A549 (cell line): ENCODE results near the gene ZNF354C. TPM values are rescaled to one million over a fixed set of nuclear protein-coding genes. Genes with fewer than 3 reads are reported as not detected.

Experiments used
- ATAC-seq, 2 experiments: fragments of 200-7000 bp in 1 of 2; fragments of >200 bp in 1 of 2; cut with Nextera tagmentation in 1 of 2; cut with Tn5 transposase in 1 of 2; 3 replicates each; pipeline versions ENCODE4 v1.8.0 to v1.9.1; 2018 to 2020; ENCODE audit warnings: mild to moderate bottlenecking in 1 of 2, moderate library complexity in 1 of 2
- CTCF ChIA-PET: fragments of 300-600 bp; sonication (Branson Sonifier 250); formaldehyde crosslinking; extraction: SDS; loops from one replicate; lab custom pipeline; 2021; ENCODE audit warnings: antibody characterized with exemption, inconsistent platforms; lab: Yijun Ruan, JAX
- POLR2A ChIA-PET: fragments of 350-600 bp; formaldehyde crosslinking; extraction: SDS; loops from one replicate; lab custom pipeline; 2021; ENCODE audit warnings: antibody characterized with exemption, inconsistent platforms; lab: Yijun Ruan, JAX
- DNase-seq, 2 experiments: peaks; one replicate each; pipeline versions ENCODE4 v3.0.0 to v3.0.0-alpha.2; 2011 to 2016; ENCODE audit warnings: low read depth in 1 of 2, low spot score in 1 of 2
- FAIRE-seq: peaks from 2 replicates; lab custom pipeline; 2011; peaks lifted over from hg19 to GRCh38; lab: Jason Lieb, UNC
- H3K27ac ChIP-seq, 2 experiments: fragments of >200 bp; sonication (Bioruptor Twin); formaldehyde crosslinking; 3 replicates each; pipeline ENCODE4 v1.5.1; 2016 to 2017
- H3K4me1 ChIP-seq: fragments of >200 bp; sonication (Bioruptor Twin); formaldehyde crosslinking; 3 replicates; pipeline ENCODE4 v1.6.1; 2016
- H3K4me2 ChIP-seq: fragments of >200 bp; sonication (Bioruptor Twin); formaldehyde crosslinking; 3 replicates; pipeline ENCODE4 v1.6.1; 2016
- H3K4me3 ChIP-seq: fragments of >200 bp; sonication (Bioruptor Twin); formaldehyde crosslinking; 3 replicates; pipeline ENCODE4 v1.5.1; 2016
- H3K9me3 ChIP-seq: fragments of >200 bp; sonication (Bioruptor Twin); formaldehyde crosslinking; 3 replicates; pipeline ENCODE4 v1.6.1; 2016
- ATOH8 ChIP-seq: fragments of 250-450 bp; sonication (Bioruptor Pico); IDR thresholded peaks from 2 replicates; pipeline ENCODE4 v1.5.0; 2020; ENCODE audit warnings: low read depth, mild to moderate bottlenecking, moderate library complexity
- BCL3 ChIP-seq: fragments of >200 bp; sonication (Bioruptor Twin); formaldehyde crosslinking; IDR thresholded peaks from 3 replicates; pipeline ENCODE4 v1.6.1; 2016
- CBX8 ChIP-seq: fragments of 200-600 bp; sonication (generic); IDR thresholded peaks from 2 replicates; pipeline ENCODE4 v1.6.1; 2016
- CHD4 ChIP-seq: fragments of 200-600 bp; sonication (generic); IDR thresholded peaks from 2 replicates; pipeline ENCODE4 v1.6.1; 2016; ENCODE audit warnings: antibody characterized with exemption, mild to moderate bottlenecking, borderline replicate concordance
- EHF ChIP-seq: fragments of 250-450 bp; sonication (Bioruptor Pico); IDR thresholded peaks from 2 replicates; pipeline ENCODE4 v1.5.0; 2020; ENCODE audit warnings: mild to moderate bottlenecking
- ELK1 ChIP-seq: fragments of 150-350 bp; IDR thresholded peaks from 2 replicates; pipeline ENCODE4 v1.6.1; 2014; ENCODE audit warnings: low read depth, mild to moderate bottlenecking, low read length
- FOSL2 ChIP-seq, 2 experiments: fragments of 450-650 bp in 1 of 2; fragments of >200 bp in 1 of 2; sonication (Bioruptor Twin) in 1 of 2; formaldehyde crosslinking; IDR thresholded peaks; 2 replicates each; pipeline versions ENCODE4 v1.5.0 to v1.6.1; 2016 to 2020; ENCODE audit warnings: mild to moderate bottlenecking in 1 of 2, moderate library complexity in 1 of 2
- GATA3 ChIP-seq: IDR thresholded peaks from 2 replicates; pipeline ENCODE4 v1.6.1; 2012; ENCODE audit warnings: borderline replicate concordance
- HDAC2 ChIP-seq: fragments of 200-600 bp; sonication (generic); IDR thresholded peaks from 2 replicates; pipeline ENCODE4 v1.6.1; 2016
- HES2 ChIP-seq: fragments of >200 bp; sonication (Bioruptor Twin); formaldehyde crosslinking; IDR thresholded peaks from 2 replicates; pipeline ENCODE4 v1.6.1; 2016
- HEYL ChIP-seq: fragments of 250-450 bp; sonication (Bioruptor Pico); IDR thresholded peaks from 2 replicates; pipeline ENCODE4 v1.8.0; 2021; ENCODE audit warnings: mild to moderate bottlenecking, moderate library complexity
- HOXB13 ChIP-seq: fragments of 250-450 bp; sonication (Bioruptor Pico); IDR thresholded peaks from 2 replicates; pipeline ENCODE4 v1.5.0; 2020; ENCODE audit warnings: low read depth, mild to moderate bottlenecking, moderate library complexity
- JUN ChIP-seq, 2 experiments: fragments of >200 bp; sonication (Bioruptor Twin); formaldehyde crosslinking; IDR thresholded peaks; 2 replicates in 1 of 2; 3 replicates in 1 of 2; pipeline ENCODE4 v1.6.1; 2016 to 2017
- JUNB ChIP-seq: fragments of >200 bp; sonication (Bioruptor Twin); formaldehyde crosslinking; IDR thresholded peaks from 2 replicates; pipeline ENCODE4 v1.6.1; 2016
- KDM1A ChIP-seq: fragments of 200-600 bp; sonication (generic); IDR thresholded peaks from 2 replicates; pipeline ENCODE4 v1.6.1; 2016; ENCODE audit warnings: low read depth, mild to moderate bottlenecking
- MAZ ChIP-seq: fragments of 150-350 bp; IDR thresholded peaks from 2 replicates; pipeline ENCODE4 v1.6.1; 2014; ENCODE audit warnings: antibody characterized with exemption, low read depth, low read length, borderline replicate concordance
- MYC ChIP-seq: IDR thresholded peaks from 2 replicates; pipeline ENCODE4 v1.6.1; 2012; ENCODE audit warnings: mild to moderate bottlenecking, inconsistent platforms, low read length, improper control_type of control experiment, borderline replicate concordance
- NPAS2 ChIP-seq: fragments of 250-450 bp; sonication (Bioruptor Pico); IDR thresholded peaks from 2 replicates; pipeline ENCODE4 v1.8.0; 2022; ENCODE audit warnings: mild to moderate bottlenecking, moderate library complexity, borderline replicate concordance
- PHF8 ChIP-seq: fragments of 200-600 bp; sonication (generic); IDR thresholded peaks from 2 replicates; pipeline ENCODE4 v1.6.1; 2016; ENCODE audit warnings: low read depth, mild to moderate bottlenecking, antibody characterized with exemption, moderate library complexity, borderline replicate concordance
- RARB ChIP-seq: fragments of 250-450 bp; sonication (Bioruptor Pico); IDR thresholded peaks from 2 replicates; pipeline ENCODE4 v1.8.0; 2021; ENCODE audit warnings: mild to moderate bottlenecking, moderate library complexity
- ZFP36 ChIP-seq: fragments of 450-650 bp; IDR thresholded peaks from 2 replicates; pipeline ENCODE4 v1.6.1; 2014; ENCODE audit warnings: borderline replicate concordance; ENCODE audit not compliant: partially characterized antibody
- WGBS: methylation state at CpG from one replicate; pipeline ENCODE4 v1.1.6; 2017; ENCODE audit errors: missing lambda C conversion rate; 5-methylcytosine and 5-hydroxymethylcytosine counted together
- polyA plus RNA-seq, 4 experiments: library from polyadenylated mRNA; depleted of rRNA in 3 of 4; stranded (reverse); fragments of >200 nt; fragmentation: RNase III in 1 of 4; extraction: RNeasy Plus Mini Kit Qiagen cat#74134 plus additional on column Dnase treatment in 1 of 4; gene quantifications; 2 replicates in 3 of 4; 3 replicates in 1 of 4; pipeline ENCODE4 v1.2.3, GENCODE V29; 2011 to 2017
- TF ChIP-seq, protein P1 (sequence below): fragments of 200-600 bp; sonication (generic); IDR thresholded peaks from 2 replicates; pipeline ENCODE4 v1.6.1; 2016; ENCODE audit warnings: antibody characterized with exemption, mild to moderate bottlenecking, moderate library complexity
- TF ChIP-seq, protein P2 (sequence below): fragments of 450-650 bp; IDR thresholded peaks from 2 replicates; pipeline ENCODE4 v1.6.1; 2014; ENCODE audit warnings: antibody characterized with exemption

The ZNF354C gene
- polyA plus RNA-seq, 2 of the 4 experiments (the other 2 are of a cell fraction): 1.7 to 2.3 TPM

DNA sequence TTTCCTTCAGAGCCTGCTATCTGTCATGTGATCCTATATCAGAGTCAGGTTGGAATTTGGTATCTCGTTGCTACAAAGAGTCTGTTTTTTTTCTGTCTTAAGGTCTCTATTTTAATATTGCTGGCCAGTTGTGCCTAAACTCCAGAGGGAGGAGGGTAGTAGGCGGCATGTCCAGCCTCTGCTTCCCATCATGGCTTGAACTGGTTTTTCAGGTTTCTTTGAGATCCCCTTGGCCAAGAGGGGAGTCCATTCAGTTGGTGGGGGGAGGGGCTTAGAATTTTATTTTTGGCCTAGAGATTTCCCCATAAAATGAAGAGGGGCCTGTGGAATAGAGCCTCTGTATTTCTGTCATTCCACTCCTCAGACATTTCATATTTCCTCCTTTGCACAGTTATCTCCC lies 15.4 kb upstream of the ZNF354C start:
- H3K27ac ChIP-seq: no peak overlapping the region
- 0% methylated on average over 2 of the region's 2 CpGs for WGBS
- no peak for FAIRE-seq
- no peak overlapping the region for H3K4me3 ChIP-seq
- ChIA-PET POLR2A (no interaction called here), CTCF (no interaction called here)
- TF ChIP-seq CBX8: no peak
- no peak for TF ChIP-seq CHD4
- no peak for TF ChIP-seq BCL3
- TF ChIP-seq ZFP36: no peak
- TF ChIP-seq MAZ: no peak
- TF ChIP-seq KDM1A: no peak
- TF ChIP-seq HEYL (CRISPR knock-in tag): no peak
- TF ChIP-seq ELK1: no peak
- TF ChIP-seq EHF (CRISPR knock-in tag): no peak
- TF ChIP-seq MYC: no peak
- no peak for TF ChIP-seq ATOH8 (CRISPR knock-in tag)
- no peak for TF ChIP-seq NPAS2 (CRISPR knock-in tag)
- TF ChIP-seq, protein P1, sequence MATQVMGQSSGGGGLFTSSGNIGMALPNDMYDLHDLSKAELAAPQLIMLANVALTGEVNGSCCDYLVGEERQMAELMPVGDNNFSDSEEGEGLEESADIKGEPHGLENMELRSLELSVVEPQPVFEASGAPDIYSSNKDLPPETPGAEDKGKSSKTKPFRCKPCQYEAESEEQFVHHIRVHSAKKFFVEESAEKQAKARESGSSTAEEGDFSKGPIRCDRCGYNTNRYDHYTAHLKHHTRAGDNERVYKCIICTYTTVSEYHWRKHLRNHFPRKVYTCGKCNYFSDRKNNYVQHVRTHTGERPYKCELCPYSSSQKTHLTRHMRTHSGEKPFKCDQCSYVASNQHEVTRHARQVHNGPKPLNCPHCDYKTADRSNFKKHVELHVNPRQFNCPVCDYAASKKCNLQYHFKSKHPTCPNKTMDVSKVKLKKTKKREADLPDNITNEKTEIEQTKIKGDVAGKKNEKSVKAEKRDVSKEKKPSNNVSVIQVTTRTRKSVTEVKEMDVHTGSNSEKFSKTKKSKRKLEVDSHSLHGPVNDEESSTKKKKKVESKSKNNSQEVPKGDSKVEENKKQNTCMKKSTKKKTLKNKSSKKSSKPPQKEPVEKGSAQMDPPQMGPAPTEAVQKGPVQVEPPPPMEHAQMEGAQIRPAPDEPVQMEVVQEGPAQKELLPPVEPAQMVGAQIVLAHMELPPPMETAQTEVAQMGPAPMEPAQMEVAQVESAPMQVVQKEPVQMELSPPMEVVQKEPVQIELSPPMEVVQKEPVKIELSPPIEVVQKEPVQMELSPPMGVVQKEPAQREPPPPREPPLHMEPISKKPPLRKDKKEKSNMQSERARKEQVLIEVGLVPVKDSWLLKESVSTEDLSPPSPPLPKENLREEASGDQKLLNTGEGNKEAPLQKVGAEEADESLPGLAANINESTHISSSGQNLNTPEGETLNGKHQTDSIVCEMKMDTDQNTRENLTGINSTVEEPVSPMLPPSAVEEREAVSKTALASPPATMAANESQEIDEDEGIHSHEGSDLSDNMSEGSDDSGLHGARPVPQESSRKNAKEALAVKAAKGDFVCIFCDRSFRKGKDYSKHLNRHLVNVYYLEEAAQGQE: no peak
- no peak for TF ChIP-seq JUN (IDR thresholded peaks at IDR 0.05)
- TF ChIP-seq GATA3: no peak
- no peak for TF ChIP-seq HDAC2
- no peak for DNase-seq
- H3K9me3 ChIP-seq: peaks cover 15% of the 10 kb centered on the region
- H3K4me2 ChIP-seq: no peak overlapping the region
- no peaks in the 10 kb centered on the region for H3K4me1 ChIP-seq
- no peak for ATAC-seq

- DNase-seq: no peak
- POLR2A ChIA-PET: no interaction called here
- 35% methylated on average over 7 of the region's 9 CpGs for WGBS
- TF ChIP-seq CHD4: no peak
- no peak for TF ChIP-seq RARB
- no peak for TF ChIP-seq JUNB
- TF ChIP-seq HOXB13 (CRISPR knock-in tag): no peak
- no peak for TF ChIP-seq MAZ
- no peak for TF ChIP-seq MYC
- TF ChIP-seq PHF8: no peak
- TF ChIP-seq, protein P2, sequence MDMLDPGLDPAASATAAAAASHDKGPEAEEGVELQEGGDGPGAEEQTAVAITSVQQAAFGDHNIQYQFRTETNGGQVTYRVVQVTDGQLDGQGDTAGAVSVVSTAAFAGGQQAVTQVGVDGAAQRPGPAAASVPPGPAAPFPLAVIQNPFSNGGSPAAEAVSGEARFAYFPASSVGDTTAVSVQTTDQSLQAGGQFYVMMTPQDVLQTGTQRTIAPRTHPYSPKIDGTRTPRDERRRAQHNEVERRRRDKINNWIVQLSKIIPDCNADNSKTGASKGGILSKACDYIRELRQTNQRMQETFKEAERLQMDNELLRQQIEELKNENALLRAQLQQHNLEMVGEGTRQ: no peak
- TF ChIP-seq HES2: no peak
- no peak for TF ChIP-seq FOSL2 (IDR thresholded peaks at IDR 0.05)
- TF ChIP-seq FOSL2 (CRISPR knock-in tag; IDR thresholded peaks at IDR 0.05): no peak
- TF ChIP-seq, all 56 proteins: peak for 0
- no peak for FAIRE-seq
- CTCF ChIA-PET: no interaction called here
- no peak overlapping the region for H3K4me2 ChIP-seq
- H3K4me1 ChIP-seq: no peaks in the 10 kb centered on the region
- H3K27ac ChIP-seq: no peak overlapping the region
- ATAC-seq: no peak
- peaks cover 34% of the 10 kb centered on the region; the same call in 2 of the 3 replicates for H3K9me3 ChIP-seq
- no peak overlapping the region for H3K4me3 ChIP-seq
These were observed 8.4 kb upstream of the ZNF354C start for GRCh38 chr5:179051784-179052183.
